KMS-11 (cell line): ENCODE results near the gene PRADC1.

Source experiments
- H2AFZ ChIP-seq: fragments of 200-600 bp; sonication (generic); 2 replicates; pipeline ENCODE4 v1.6.1; 2016; ENCODE audit warnings: antibody characterized with exemption, mixed run types, low read depth
- H3K27ac ChIP-seq: fragments of 200-600 bp; sonication (generic); 2 replicates; pipeline ENCODE4 v1.6.1; 2016; ENCODE audit warnings: mild to moderate bottlenecking, mixed run types
- H3K27me3 ChIP-seq: fragments of 200-600 bp; sonication (generic); 2 replicates; pipeline ENCODE4 v1.6.1; 2017; ENCODE audit warnings: mild to moderate bottlenecking, low read depth, mixed run types, moderate library complexity; ENCODE audit not compliant: insufficient read depth
- H3K36me3 ChIP-seq: fragments of 200-600 bp; sonication (generic); 2 replicates; pipeline ENCODE4 v1.6.1; 2017; ENCODE audit warnings: mild to moderate bottlenecking, mixed run types; ENCODE audit not compliant: insufficient read depth
- H3K4me1 ChIP-seq: fragments of 200-600 bp; sonication (generic); 2 replicates; pipeline ENCODE4 v1.6.1; 2016; ENCODE audit warnings: mild to moderate bottlenecking, low read depth, mixed run types; ENCODE audit not compliant: poor library complexity, severe bottlenecking
- H3K4me2 ChIP-seq: fragments of 200-600 bp; sonication (generic); 2 replicates; pipeline ENCODE4 v1.7.0; 2016; ENCODE audit warnings: mild to moderate bottlenecking, mixed run types
- H3K4me3 ChIP-seq: fragments of 200-600 bp; sonication (generic); IDR thresholded peaks from 2 replicates; pipeline ENCODE4 v1.6.1; 2017; ENCODE audit warnings: low read depth, low read length, mixed read lengths; ENCODE audit not compliant: insufficient read depth
- H3K79me2 ChIP-seq: fragments of 200-600 bp; sonication (generic); 2 replicates; pipeline ENCODE4 v1.6.1; 2016; ENCODE audit warnings: low read depth, mixed run types; ENCODE audit not compliant: insufficient read depth
- H3K9ac ChIP-seq: fragments of 200-600 bp; sonication (generic); 2 replicates; pipeline ENCODE4 v1.6.1; 2016; ENCODE audit warnings: mild to moderate bottlenecking, mixed run types
- H4K20me1 ChIP-seq: fragments of 200-600 bp; sonication (generic); 2 replicates; pipeline ENCODE4 v1.6.1; 2016; ENCODE audit warnings: mild to moderate bottlenecking, mixed run types; ENCODE audit not compliant: insufficient read depth
- CTCF ChIP-seq: fragments of 200-600 bp; sonication (generic); conservative IDR thresholded peaks from 2 replicates; pipeline ENCODE4 v1.6.1; 2017; ENCODE audit warnings: low read depth, mild to moderate bottlenecking, antibody characterized with exemption, low read length, moderate library complexity, mixed read lengths

The PRADC1 gene

GRCh38 chr2:73215254-73215653, 17.8 kb downstream of the PRADC1 start:
- H3K36me3 ChIP-seq: no peaks in the 10 kb centered on the region
- H3K4me1 ChIP-seq: peaks cover 27% of the 10 kb centered on the region
- H2AFZ ChIP-seq: no peak overlapping the region
- no peaks in the 10 kb centered on the region for H4K20me1 ChIP-seq
- no peak overlapping the region for H3K4me3 ChIP-seq
- peaks cover 35% of the 10 kb centered on the region; the same call in 1 of the 2 replicates for H3K79me2 ChIP-seq
- peak overlapping the region; percentile 61 for H3K4me2 ChIP-seq
- TF ChIP-seq CTCF: no peak
- H3K27me3 ChIP-seq: no peaks in the 10 kb centered on the region
- no peak overlapping the region for H3K9ac ChIP-seq
- no peak overlapping the region for H3K27ac ChIP-seq

- no peak for TF ChIP-seq CTCF
- Histone ChIP-seq H4K20me1 (no peaks in the 10 kb centered on the region), H3K27me3 (no peaks in the 10 kb centered on the region), H3K4me1 (peaks cover 27% of the 10 kb centered on the region), H3K27ac (peak within 1 kb of the TSS; percentile 44), H3K79me2 (peaks cover 35% of the 10 kb centered on the region; the same call in 1 of the 2 replicates), H3K9ac (peak within 1 kb of the TSS; percentile 86), H2AFZ (peak within 1 kb of the TSS; percentile 69), H3K4me2 (peak within 1 kb of the TSS; percentile 61), H3K36me3 (no peaks in the 10 kb centered on the region), H3K4me3 (peak within 1 kb of the TSS; percentile 79)
Observed at GRCh38 chr2:73214120-73215035, 18.7 kb downstream of the PRADC1 start, which contains the start of gene SMYD5. Gene SMYD5 (plus strand): TSS chr2:73214245. CDS start chr2:73214267, 22 bp downstream.

GRCh38 chr2:73212448-73213176, 20.4 kb downstream of the PRADC1 start:
- no peaks in the 10 kb centered on the region for H3K27me3 ChIP-seq
- peaks cover 31% of the 10 kb centered on the region; the same call in 1 of the 2 replicates for H3K79me2 ChIP-seq
- H3K4me2 ChIP-seq: 0 out of 2 replicates have a peak overlapping the region, but pooled peaks have one; percentile 15
- H3K27ac ChIP-seq: no peak overlapping the region
- H3K36me3 ChIP-seq: no peaks in the 10 kb centered on the region
- peak; percentile 97 for TF ChIP-seq CTCF
- peaks cover 27% of the 10 kb centered on the region for H3K4me1 ChIP-seq
- H2AFZ ChIP-seq: peak overlapping the region; percentile 69
- H3K4me3 ChIP-seq: peak overlapping the region; percentile 1
- H3K9ac ChIP-seq: no peak overlapping the region
- no peaks in the 10 kb centered on the region for H4K20me1 ChIP-seq

GRCh38 chr2:73212098-73212447, 21.0 kb downstream of the PRADC1 start:
- TF ChIP-seq CTCF: no peak
- H2AFZ ChIP-seq: peak overlapping the region; percentile 69; the same call in 1 of the 2 replicates
- no peak overlapping the region for H3K4me2 ChIP-seq
- peak overlapping the region; percentile 1 for H3K4me3 ChIP-seq
- H3K27me3 ChIP-seq: no peaks in the 10 kb centered on the region
- H3K36me3 ChIP-seq: no peaks in the 10 kb centered on the region
- peaks cover 27% of the 10 kb centered on the region for H3K4me1 ChIP-seq
- H3K27ac ChIP-seq: no peak overlapping the region
- peaks cover 26% of the 10 kb centered on the region; the same call in 1 of the 2 replicates for H3K79me2 ChIP-seq
- no peaks in the 10 kb centered on the region for H4K20me1 ChIP-seq
- no peak overlapping the region for H3K9ac ChIP-seq
